PC-3 (cell line): ENCODE results near the gene RPL36.

Source experiments
- CTCF ChIP-seq: fragments of 300-600 bp; sonication (generic); conservative IDR thresholded peaks from 2 replicates; pipeline ENCODE4 v1.5.1; 2017; ENCODE audit warnings: antibody characterized with exemption, low read depth, mild to moderate bottlenecking, low read length
- EZH2 ChIP-seq: fragments of 300-600 bp; sonication (generic); IDR thresholded peaks from one replicate; pipeline ENCODE4 v1.6.1; 2017; ENCODE audit warnings: antibody characterized with exemption, mild to moderate bottlenecking, low read length; ENCODE audit not compliant: unreplicated experiment

- TF ChIP-seq CTCF (no peak), EZH2 (no peak)
These were observed 44.7 kb upstream of the RPL36 start for GRCh38 chr19:5645409-5645808.
